WERI-Rb-1 (cell line): ENCODE data around the gene RNF212.

Source experiments
- DNase-seq: peaks from one replicate; pipeline ENCODE4 v3.0.0-alpha.2; 2020
- H3K27ac ChIP-seq: fragments of 250-450 bp; sonication (Bioruptor Pico); 2 replicates; pipeline ENCODE4 v1.5.1; 2020; ENCODE audit warnings: mild to moderate bottlenecking, moderate library complexity
- H3K27me3 ChIP-seq: fragments of 250-450 bp; sonication (Bioruptor Pico); 2 replicates; pipeline ENCODE4 v1.5.1; 2021; ENCODE audit warnings: mild to moderate bottlenecking, low read depth, moderate library complexity; ENCODE audit not compliant: insufficient read depth, severe bottlenecking
- H3K36me3 ChIP-seq: fragments of 250-450 bp; sonication (Bioruptor Pico); 2 replicates; pipeline ENCODE4 v1.5.1; 2020; ENCODE audit warnings: mild to moderate bottlenecking, moderate library complexity
- H3K4me3 ChIP-seq: 2 replicates; pipeline ENCODE4 v1.5.1; 2011; ENCODE audit warnings: low read depth, mild to moderate bottlenecking, control low read depth, low read length
- H3K9me3 ChIP-seq: fragments of 250-450 bp; sonication (Bioruptor Pico); 2 replicates; pipeline ENCODE4 v1.5.1; 2021; ENCODE audit warnings: mild to moderate bottlenecking, moderate library complexity; ENCODE audit not compliant: severe bottlenecking
- CTCF ChIP-seq: IDR thresholded peaks from 2 replicates; pipeline ENCODE4 v1.5.1; 2011; ENCODE audit warnings: low read depth, mild to moderate bottlenecking, control low read depth, inconsistent platforms, low read length

The RNF212 gene

DNA sequence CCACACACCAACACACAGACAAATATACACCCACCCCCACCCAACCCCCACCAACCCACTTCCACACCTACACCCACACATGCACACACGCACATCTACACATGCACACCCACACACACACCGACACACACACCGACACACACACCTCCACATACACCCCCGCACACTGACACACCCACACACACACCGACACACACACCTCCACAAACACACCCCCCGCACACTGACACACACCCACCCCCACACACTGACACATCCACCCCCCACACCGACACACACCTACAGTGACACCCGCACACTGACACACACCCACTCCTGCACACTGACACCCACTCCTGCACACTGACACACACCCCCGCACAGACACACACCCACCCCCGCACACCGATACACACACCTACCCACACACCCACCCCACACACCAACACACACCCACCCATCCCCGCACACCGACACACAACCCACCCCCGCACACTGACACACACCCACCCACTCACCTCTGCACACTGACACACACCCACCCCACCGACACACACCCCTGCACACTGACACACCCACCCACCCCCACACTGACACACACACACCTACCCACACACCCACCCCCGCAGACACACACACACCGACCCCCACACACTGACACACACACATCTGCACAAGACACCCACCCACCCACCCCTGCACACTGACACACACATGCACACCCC, 70.9 kb downstream of the RNF212 start:
- Histone ChIP-seq H3K36me3 (no peaks in the 10 kb centered on the region), H3K27ac (no peak overlapping the region), H3K9me3 (no peaks in the 10 kb centered on the region), H3K27me3 (peaks cover 12% of the 10 kb centered on the region), H3K4me3 (no peak overlapping the region)
- no peak for DNase-seq
- no peak for TF ChIP-seq CTCF

DNA sequence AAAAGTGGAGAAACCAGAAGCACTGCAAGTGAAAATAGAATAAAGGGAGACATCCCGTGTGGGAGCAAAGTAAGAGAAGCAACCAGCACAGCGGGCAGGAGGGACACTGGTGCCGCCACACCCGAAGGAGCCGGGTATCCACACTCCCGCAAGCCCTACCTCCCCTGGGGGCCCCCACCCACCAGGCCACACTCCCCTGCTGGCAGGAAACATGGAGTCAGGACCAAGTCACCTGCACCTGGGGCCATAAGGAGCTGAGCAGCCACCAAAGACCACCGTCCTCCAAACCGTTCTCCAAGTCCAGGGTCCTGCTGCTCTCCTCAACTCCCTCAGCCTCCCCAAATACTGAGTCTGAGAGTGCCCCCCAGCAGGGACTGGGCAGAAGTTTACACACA, 71.4 kb downstream of the RNF212 start:
- Histone ChIP-seq H3K9me3 (no peaks in the 10 kb centered on the region), H3K27ac (no peak overlapping the region), H3K36me3 (no peaks in the 10 kb centered on the region), H3K27me3 (peaks cover 7% of the 10 kb centered on the region), H3K4me3 (no peak overlapping the region)
- TF ChIP-seq CTCF = no peak
- no peak for DNase-seq

DNA sequence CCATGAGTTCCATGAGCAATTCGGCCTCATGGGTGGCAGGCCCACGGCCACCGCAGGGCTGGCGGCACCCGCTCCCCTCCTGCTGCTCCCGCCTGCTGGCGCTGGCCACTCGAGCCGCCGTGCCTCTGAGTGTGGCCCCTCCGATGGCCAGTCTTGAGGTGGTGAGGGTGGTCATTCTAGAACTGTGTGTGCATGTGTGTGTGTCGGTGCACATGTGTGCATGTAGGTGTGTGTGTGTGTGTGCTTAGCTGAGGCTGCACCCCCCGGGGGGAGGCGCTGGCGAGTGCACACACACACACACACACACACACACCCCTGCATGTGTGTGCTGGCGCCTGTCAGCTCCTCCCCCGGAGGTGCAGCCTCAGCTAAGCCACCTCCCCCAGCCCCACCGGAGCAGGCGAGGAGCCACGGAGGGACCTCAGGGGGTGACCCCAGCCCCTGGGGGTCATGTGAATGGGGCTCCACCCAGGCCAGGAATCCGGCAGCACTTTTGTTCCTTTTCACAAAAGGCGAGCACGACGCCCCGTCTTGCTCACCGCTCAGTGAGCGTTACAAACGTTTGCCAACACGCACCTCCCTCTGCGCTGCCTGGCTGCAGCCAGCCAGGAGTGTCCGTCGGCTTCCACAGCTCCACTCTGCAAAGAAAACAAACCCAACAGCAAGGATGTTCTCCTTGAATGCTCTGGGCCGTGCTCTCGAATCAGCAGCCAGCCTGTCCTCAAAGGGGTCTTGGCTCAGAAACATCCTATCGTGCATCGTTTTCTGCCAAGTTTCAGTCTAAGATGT, 72.0 kb downstream of the RNF212 start:
- Histone ChIP-seq H3K4me3 (no peak overlapping the region), H3K27ac (no peak overlapping the region), H3K27me3 (peaks cover 5% of the 10 kb centered on the region), H3K36me3 (no peaks in the 10 kb centered on the region), H3K9me3 (no peaks in the 10 kb centered on the region)
- no peak for TF ChIP-seq CTCF
- DNase-seq = no peak

GRCh38 chr4:1040344-1041146, 72.8 kb downstream of the RNF212 start:
- H3K36me3 ChIP-seq = no peaks in the 10 kb centered on the region
- TF ChIP-seq CTCF = no peak
- DNase-seq = no peak
- H3K9me3 ChIP-seq = no peaks in the 10 kb centered on the region
- H3K27me3 ChIP-seq = peaks cover 4% of the 10 kb centered on the region
- no peak overlapping the region for H3K27ac ChIP-seq
- H3K4me3 ChIP-seq = no peak overlapping the region

DNA sequence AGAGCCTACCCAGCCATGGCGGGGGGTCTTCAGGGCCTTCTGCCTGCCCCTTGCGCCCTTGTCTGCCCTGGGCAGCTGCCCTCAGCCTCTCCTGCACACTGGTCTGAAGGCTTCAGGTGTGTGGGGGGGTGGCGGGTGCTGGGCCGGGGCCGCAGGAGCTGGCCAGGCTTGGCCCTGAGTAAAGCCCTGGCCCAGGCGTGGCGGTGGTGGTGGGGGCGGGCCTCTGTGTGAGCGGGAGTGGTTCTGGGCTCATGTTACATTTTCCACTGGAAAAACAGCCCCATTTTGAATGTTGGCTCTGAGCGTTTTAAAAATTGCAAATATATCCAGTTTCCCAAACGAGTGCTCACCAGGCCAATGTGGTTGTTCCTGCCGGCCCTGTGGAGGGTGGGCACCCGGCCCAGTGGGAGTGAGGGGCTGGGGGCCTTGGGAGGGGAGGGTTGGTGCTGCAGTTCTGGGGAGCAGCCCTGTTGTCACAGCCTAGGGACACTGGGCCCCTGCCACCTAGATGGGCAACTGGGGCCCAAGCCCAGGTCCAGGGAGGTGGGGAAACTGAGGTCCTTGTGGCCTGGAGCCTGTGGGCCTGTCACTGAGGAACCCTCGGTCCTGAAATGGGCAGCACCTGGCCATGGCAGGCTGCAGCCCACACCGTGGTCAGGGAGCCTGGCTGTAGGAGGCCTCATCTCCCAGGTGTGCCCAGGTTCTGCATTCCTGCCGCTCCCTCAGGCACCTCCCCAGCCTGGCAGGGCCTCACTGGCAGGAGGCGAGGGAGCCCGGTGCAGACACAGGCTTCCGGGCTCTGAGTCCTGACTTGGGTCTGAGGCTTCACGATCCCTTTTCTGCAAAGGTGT, 73.6 kb downstream of the RNF212 start:
- TF ChIP-seq CTCF = no peak
- peak overlapping the region; percentile 20; the same call in 1 of the 2 replicates for H3K27ac ChIP-seq
- no peak overlapping the region for H3K4me3 ChIP-seq
- H3K36me3 ChIP-seq = no peaks in the 10 kb centered on the region
- no peaks in the 10 kb centered on the region for H3K9me3 ChIP-seq
- no peak for DNase-seq
- no peaks in the 10 kb centered on the region for H3K27me3 ChIP-seq
